Measurements from ENCODE around the gene SCD5. TPM values are rescaled to one million over a fixed set of nuclear protein-coding genes. Genes with fewer than 3 reads are reported as not detected.

The SCD5 gene
- total RNA-seq, 1 donor from 2014 or later = 0.25 TPM

- intact Hi-C loops (cut with micrococcal nuclease) = no loop called here
Observed at GRCh38 chr4:82737354-82737753, 61.2 kb downstream of the SCD5 start.

- intact Hi-C loops (cut with micrococcal nuclease) = no loop called here
Observed at GRCh38 chr4:82733636-82734035, 65.0 kb downstream of the SCD5 start.

- intact Hi-C loops (cut with micrococcal nuclease) = no loop called here
Observed at GRCh38 chr4:82728301-82728700, 70.3 kb downstream of the SCD5 start.

- intact Hi-C loops (cut with micrococcal nuclease) = no loop called here
Observed at GRCh38 chr4:82726596-82726995, 72.0 kb downstream of the SCD5 start.

- intact Hi-C loops (cut with micrococcal nuclease) = loop anchor here (5.0 kb wide), 2 partner anchors 260 to 560 kb away; partner anchors contain the start of gene COQ2
Observed at GRCh38 chr4:82721819-82722423, 76.7 kb downstream of the SCD5 start.

GRCh38 chr4:82718162-82718940 lies 80.2 kb downstream of the SCD5 start:
- intact Hi-C loops (cut with micrococcal nuclease) = no loop called here

- intact Hi-C loops (cut with micrococcal nuclease) = no loop called here
Observed at GRCh38 chr4:82715731-82716617, 82.6 kb downstream of the SCD5 start.

- intact Hi-C loops (cut with micrococcal nuclease) = no loop called here
Observed at GRCh38 chr4:82713856-82714255, 84.7 kb downstream of the SCD5 start.

- intact Hi-C loops (cut with micrococcal nuclease) = no loop called here
Observed at GRCh38 chr4:82712561-82712960, 86.0 kb downstream of the SCD5 start.

- intact Hi-C loops (cut with micrococcal nuclease) = no loop called here
Observed at GRCh38 chr4:82711158-82711785, 87.3 kb downstream of the SCD5 start.

- intact Hi-C loops (cut with micrococcal nuclease) = no loop called here
Observed at GRCh38 chr4:82710197-82710929, 88.2 kb downstream of the SCD5 start.

GRCh38 chr4:82708982-82709381 lies 89.6 kb downstream of the SCD5 start:
- intact Hi-C loops (cut with micrococcal nuclease) = no loop called here

GRCh38 chr4:82706349-82707000 lies 92.1 kb downstream of the SCD5 start:
- intact Hi-C loops (cut with micrococcal nuclease) = no loop called here

- intact Hi-C loops (cut with micrococcal nuclease) = no loop called here
Observed at GRCh38 chr4:82705928-82706300, 92.7 kb downstream of the SCD5 start.

GRCh38 chr4:82705169-82705927 lies 93.2 kb downstream of the SCD5 start:
- intact Hi-C loops (cut with micrococcal nuclease) = no loop called here

- intact Hi-C loops (cut with micrococcal nuclease) = no loop called here
Observed at GRCh38 chr4:82704156-82704555, 94.4 kb downstream of the SCD5 start.

GRCh38 chr4:82698412-82698811 lies 100.2 kb downstream of the SCD5 start:
- intact Hi-C loops (cut with micrococcal nuclease) = no loop called here

- intact Hi-C loops (cut with micrococcal nuclease) = no loop called here
Observed at GRCh38 chr4:82697561-82697960, 101.0 kb downstream of the SCD5 start.

- intact Hi-C loops (cut with micrococcal nuclease) = no loop called here
Observed at GRCh38 chr4:82696117-82696860, 102.3 kb downstream of the SCD5 start.

All from T-helper 1 cell treated with Interleukin-12 subunit alpha and Interleukin-12 subunit beta and Interleukin-4 antibody, amounts not matched to agents 30 ng/mL and 1 ng/mL, for 36 hours (primary cell).